Measurements from ENCODE around the gene VPS37D.
"Not testable (repeated sequence)": the region's sequence is repeated elsewhere in the genome, so short reads cannot be mapped to it uniquely, and the experiment has no call there.

VPS37D gene

GRCh38 chr7:73701357-73701995 lies 33.8 kb downstream of the VPS37D start:
- H3K27ac Mint-ChIP-seq, result no peak overlapping the region
- CTCF ChIA-PET, result interaction anchor here (0.7 to 2.7 kb wide), 10 partner anchors 8 to 72 kb away, joined by 3 to 10 read pairs (median 4); no protein-coding TSS in a partner anchor
- DNase-seq, result peak; percentile 56

GRCh38 chr7:73702226-73702625 lies 34.6 kb downstream of the VPS37D start:
- CTCF ChIA-PET, result interaction anchor here (1.2 to 2.7 kb wide), 4 partner anchors 10 to 73 kb away, joined by 3 to 10 read pairs (median 6); no protein-coding TSS in a partner anchor
- H3K4me3 Mint-ChIP-seq, result no peak overlapping the region
- H3K4me1 Mint-ChIP-seq, result peaks cover 7% of the 10 kb centered on the region
- DNase-seq, result no peak
- peaks cover 4% of the 10 kb centered on the region for H3K27me3 Mint-ChIP-seq
- no peak overlapping the region for H3K27ac Mint-ChIP-seq
- no peaks in the 10 kb centered on the region for H3K9me3 Mint-ChIP-seq
- H3K36me3 Mint-ChIP-seq, result peaks cover 15% of the 10 kb centered on the region

More at GRCh38 chr7:73701357-73701995, 33.8 kb downstream of the VPS37D start:
- Mint-ChIP-seq H3K27me3 (peaks cover 4% of the 10 kb centered on the region), H3K4me1 (peaks cover 2% of the 10 kb centered on the region), H3K36me3 (peaks cover 17% of the 10 kb centered on the region), H3K9me3 (no peaks in the 10 kb centered on the region), H3K4me3 (no peak overlapping the region)

GRCh38 chr7:73702665-73703064 lies 35.0 kb downstream of the VPS37D start:
- Mint-ChIP-seq H3K4me1 (peaks cover 9% of the 10 kb centered on the region), H3K9me3 (no peaks in the 10 kb centered on the region), H3K27me3 (peaks cover 4% of the 10 kb centered on the region), H3K27ac (no peak overlapping the region), H3K36me3 (peaks cover 11% of the 10 kb centered on the region), H3K4me3 (no peak overlapping the region)
- DNase-seq, result no peak
- CTCF ChIA-PET, result interaction anchor here (1.2 to 2.7 kb wide), 4 partner anchors 11 to 73 kb away, joined by 3 to 10 read pairs (median 6); no protein-coding TSS in a partner anchor

- Mint-ChIP-seq H3K27ac (no peak overlapping the region), H3K27me3 (peaks cover 4% of the 10 kb centered on the region), H3K4me3 (no peak overlapping the region), H3K36me3 (peaks cover 11% of the 10 kb centered on the region), H3K9me3 (no peaks in the 10 kb centered on the region), H3K4me1 (peaks cover 9% of the 10 kb centered on the region)
- CTCF ChIA-PET, result no interaction called here
- no peak for DNase-seq
These were observed 35.6 kb downstream of the VPS37D start for GRCh38 chr7:73703225-73703624.

GRCh38 chr7:73703757-73704639 lies 36.4 kb downstream of the VPS37D start:
- no peak overlapping the region for H3K4me3 Mint-ChIP-seq
- H3K36me3 Mint-ChIP-seq, result peaks cover 9% of the 10 kb centered on the region
- no peak overlapping the region for H3K27ac Mint-ChIP-seq
- peak; percentile 70 for DNase-seq
- peaks cover 9% of the 10 kb centered on the region for H3K4me1 Mint-ChIP-seq
- no peaks in the 10 kb centered on the region for H3K9me3 Mint-ChIP-seq
- CTCF ChIA-PET, result interaction anchor here (1.4 to 2.0 kb wide), 2 partner anchors 21 to 97 kb away, joined by 3 to 6 read pairs; no protein-coding TSS in a partner anchor
- peaks cover 4% of the 10 kb centered on the region for H3K27me3 Mint-ChIP-seq

- H3K27ac Mint-ChIP-seq, result no peak overlapping the region
- no peaks in the 10 kb centered on the region for H3K9me3 Mint-ChIP-seq
- H3K36me3 Mint-ChIP-seq, result peaks cover 9% of the 10 kb centered on the region
- CTCF ChIA-PET, result interaction anchor here (0.6 to 2.0 kb wide), 6 partner anchors 8 to 381 kb away, joined by 3 to 6 read pairs (median 3); no protein-coding TSS in a partner anchor
- H3K4me1 Mint-ChIP-seq, result peaks cover 9% of the 10 kb centered on the region
- H3K27me3 Mint-ChIP-seq, result peaks cover 4% of the 10 kb centered on the region
- no peak for DNase-seq
- no peak overlapping the region for H3K4me3 Mint-ChIP-seq
These were observed 37.3 kb downstream of the VPS37D start for GRCh38 chr7:73704640-73705550.

- peaks cover 9% of the 10 kb centered on the region for H3K4me1 Mint-ChIP-seq
- CTCF ChIA-PET, result interaction anchor here (0.6 to 2.0 kb wide), 5 partner anchors 9 to 381 kb away, joined by 3 to 6 read pairs (median 3); no protein-coding TSS in a partner anchor
- H3K36me3 Mint-ChIP-seq, result peaks cover 9% of the 10 kb centered on the region
- H3K27me3 Mint-ChIP-seq, result peaks cover 4% of the 10 kb centered on the region
- DNase-seq, result no peak
- no peak overlapping the region for H3K27ac Mint-ChIP-seq
- no peaks in the 10 kb centered on the region for H3K9me3 Mint-ChIP-seq
- no peak overlapping the region for H3K4me3 Mint-ChIP-seq
These were observed 37.9 kb downstream of the VPS37D start for GRCh38 chr7:73705551-73705920.

- CTCF ChIA-PET, result interaction anchor here (0.6 to 2.0 kb wide), 5 partner anchors 10 to 106 kb away, joined by 3 to 6 read pairs (median 4); no protein-coding TSS in a partner anchor
- Mint-ChIP-seq H3K27ac (no peak overlapping the region), H3K4me3 (no peak overlapping the region), H3K27me3 (peaks cover 4% of the 10 kb centered on the region), H3K36me3 (peaks cover 9% of the 10 kb centered on the region), H3K4me1 (peaks cover 9% of the 10 kb centered on the region), H3K9me3 (no peaks in the 10 kb centered on the region)
- DNase-seq, result no peak
These were observed 38.8 kb downstream of the VPS37D start for GRCh38 chr7:73706126-73707044.

GRCh38 chr7:73707045-73707631 lies 39.5 kb downstream of the VPS37D start:
- H3K36me3 Mint-ChIP-seq, result peaks cover 4% of the 10 kb centered on the region

GRCh38 chr7:73708961-73709549 lies 41.4 kb downstream of the VPS37D start:
- Mint-ChIP-seq H3K4me1 (peaks cover 12% of the 10 kb centered on the region), H3K9me3 (no peaks in the 10 kb centered on the region), H3K36me3 (no peaks in the 10 kb centered on the region), H3K27me3 (peaks cover 26% of the 10 kb centered on the region), H3K27ac (no peak overlapping the region), H3K4me3 (no peak overlapping the region)
- CTCF ChIA-PET, result interaction anchor here (0.7 kb wide), 1 partner anchor 16 kb away, joined by 3 read pairs; no protein-coding TSS in a partner anchor
- DNase-seq, result no peak

More at GRCh38 chr7:73707045-73707631, 39.5 kb downstream of the VPS37D start:
- H3K27me3 Mint-ChIP-seq, result peaks cover 11% of the 10 kb centered on the region
- CTCF ChIA-PET, result interaction anchor here (1.5 kb wide), 1 partner anchor 10 kb away, joined by 5 read pairs; no protein-coding TSS in a partner anchor
- H3K4me3 Mint-ChIP-seq, result no peak overlapping the region
- H3K9me3 Mint-ChIP-seq, result no peaks in the 10 kb centered on the region
- H3K27ac Mint-ChIP-seq, result no peak overlapping the region
- peak; percentile 35 for DNase-seq
- H3K4me1 Mint-ChIP-seq, result peaks cover 9% of the 10 kb centered on the region

GRCh38 chr7:73712773-73713172 lies 45.1 kb downstream of the VPS37D start:
- H3K4me3 Mint-ChIP-seq, result no peak overlapping the region
- H3K9me3 Mint-ChIP-seq, result no peaks in the 10 kb centered on the region
- H3K27ac Mint-ChIP-seq, result no peak overlapping the region
- DNase-seq, result no peak
- CTCF ChIA-PET, result interaction anchor here (2.3 kb wide), 1 partner anchor 11 kb away, joined by 10 read pairs; no protein-coding TSS in a partner anchor
- peaks cover 52% of the 10 kb centered on the region for H3K27me3 Mint-ChIP-seq
- H3K36me3 Mint-ChIP-seq, result peaks cover 3% of the 10 kb centered on the region
- peaks cover 26% of the 10 kb centered on the region for H3K4me1 Mint-ChIP-seq

GRCh38 chr7:73713319-73713718 lies 45.7 kb downstream of the VPS37D start:
- Mint-ChIP-seq H3K27me3 (peaks cover 57% of the 10 kb centered on the region), H3K4me1 (peaks cover 31% of the 10 kb centered on the region)
- not testable (repeated sequence) for H3K27ac Mint-ChIP-seq, DNase-seq, H3K36me3 Mint-ChIP-seq, H3K4me3 Mint-ChIP-seq, H3K9me3 Mint-ChIP-seq
- CTCF ChIA-PET, result interaction anchor here (1.1 to 2.3 kb wide), 2 partner anchors 12 kb away, joined by 4 to 10 read pairs; no protein-coding TSS in a partner anchor
